ENCODE measurements around the gene CFAP68.

GRCh38 chr11:111841370-111842053, 37.8 kb upstream of the CFAP68 start:
- TF ChIP-seq CTCF (IDR thresholded peaks at IDR 0.05 in 4 of 5, conservative IDR thresholded peaks at IDR 0.05 in 1 of 5) (peak; percentile 83 to 93 (median 90)), POLR2A (IDR thresholded peaks at IDR 0.05) (no peak)
